Brain microvascular endothelial cell (primary cell): Measurements from ENCODE around the gene ZC3H12D.

ENCODE experiments used
- DNase-seq: peaks from one replicate; pipeline ENCODE4 v3.0.0-alpha.2; 2020
- H3K27ac ChIP-seq: fragments of 250-450 bp; sonication (Bioruptor Pico); 2 replicates; pipeline ENCODE4 v1.5.1; 2020; ENCODE audit warnings: mild to moderate bottlenecking, moderate library complexity
- H3K27me3 ChIP-seq: fragments of 250-450 bp; sonication (Bioruptor Pico); replicated peaks from 2 replicates; pipeline ENCODE4 v1.5.1; 2020; ENCODE audit warnings: mild to moderate bottlenecking
- H3K36me3 ChIP-seq: fragments of 250-450 bp; sonication (Bioruptor Pico); replicated peaks from 2 replicates; pipeline ENCODE4 v1.5.1; 2020; ENCODE audit warnings: mild to moderate bottlenecking
- H3K4me3 ChIP-seq: 2 replicates; pipeline ENCODE4 v1.5.1; 2011; ENCODE audit warnings: low read depth, mild to moderate bottlenecking, control low read depth, low read length, moderate library complexity
- in situ Hi-C: cut with HindIII; loops from 2 replicates; pipeline ENCODE4 v1.10.0; 2017; ENCODE audit warnings: low sequenced_read_pairs, low pct_ligation_motif_present
- TF ChIP-seq, protein P1 (sequence below): IDR thresholded peaks from 2 replicates; pipeline ENCODE4 v1.5.1; 2011; ENCODE audit warnings: low read depth, mild to moderate bottlenecking, moderate library complexity, low read length, control low read depth, inconsistent platforms; ENCODE audit errors: missing control alignments

Gene ZC3H12D

GRCh38 chr6:149400050-149400449 is 84.8 kb downstream of the ZC3H12D start, which contains the start of gene SUMO4:
Gene SUMO4 (plus strand): TSS chr6:149400262. CDS start chr6:149400392, 130 bp downstream.
- in situ Hi-C loops: loop anchor here (25.0 kb wide), 1 partner anchor 313 kb away; no protein-coding TSS in a partner anchor

DNA sequence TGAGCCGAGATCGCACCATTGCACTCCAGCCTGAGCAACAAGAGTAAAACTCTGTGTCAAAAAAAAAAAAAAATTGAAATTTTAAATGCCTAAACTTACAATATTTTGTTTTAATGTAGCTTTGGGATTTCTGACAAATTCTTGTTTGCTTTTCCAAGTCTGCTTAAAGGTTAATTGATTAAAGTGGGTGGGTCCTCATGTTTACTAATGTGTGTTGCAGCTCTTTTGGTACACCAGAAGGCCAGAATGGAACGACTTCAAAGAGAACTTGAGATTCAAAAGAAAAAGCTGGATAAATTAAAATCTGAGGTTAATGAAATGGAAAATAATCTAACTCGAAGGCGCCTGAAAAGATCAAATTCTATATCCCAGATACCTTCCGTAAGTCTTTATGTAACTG is 87.4 kb downstream of the ZC3H12D start:
- Histone ChIP-seq H3K36me3 (peaks cover 7% of the 10 kb centered on the region), H3K27ac (no peak overlapping the region), H3K4me3 (no peak overlapping the region), H3K27me3 (no peaks in the 10 kb centered on the region)
- no peak for DNase-seq
- in situ Hi-C loops: no loop called here
- TF ChIP-seq, protein P1, sequence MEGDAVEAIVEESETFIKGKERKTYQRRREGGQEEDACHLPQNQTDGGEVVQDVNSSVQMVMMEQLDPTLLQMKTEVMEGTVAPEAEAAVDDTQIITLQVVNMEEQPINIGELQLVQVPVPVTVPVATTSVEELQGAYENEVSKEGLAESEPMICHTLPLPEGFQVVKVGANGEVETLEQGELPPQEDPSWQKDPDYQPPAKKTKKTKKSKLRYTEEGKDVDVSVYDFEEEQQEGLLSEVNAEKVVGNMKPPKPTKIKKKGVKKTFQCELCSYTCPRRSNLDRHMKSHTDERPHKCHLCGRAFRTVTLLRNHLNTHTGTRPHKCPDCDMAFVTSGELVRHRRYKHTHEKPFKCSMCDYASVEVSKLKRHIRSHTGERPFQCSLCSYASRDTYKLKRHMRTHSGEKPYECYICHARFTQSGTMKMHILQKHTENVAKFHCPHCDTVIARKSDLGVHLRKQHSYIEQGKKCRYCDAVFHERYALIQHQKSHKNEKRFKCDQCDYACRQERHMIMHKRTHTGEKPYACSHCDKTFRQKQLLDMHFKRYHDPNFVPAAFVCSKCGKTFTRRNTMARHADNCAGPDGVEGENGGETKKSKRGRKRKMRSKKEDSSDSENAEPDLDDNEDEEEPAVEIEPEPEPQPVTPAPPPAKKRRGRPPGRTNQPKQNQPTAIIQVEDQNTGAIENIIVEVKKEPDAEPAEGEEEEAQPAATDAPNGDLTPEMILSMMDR: no peak

More at GRCh38 chr6:149400050-149400449, 84.8 kb downstream of the ZC3H12D start, which contains the start of gene SUMO4:
- H3K36me3 ChIP-seq: peaks cover 22% of the 10 kb centered on the region
- no peaks in the 10 kb centered on the region for H3K27me3 ChIP-seq
- no peak within 1 kb of the TSS for H3K4me3 ChIP-seq
- no peak within 1 kb of the TSS for H3K27ac ChIP-seq
- TF ChIP-seq, protein P1: no peak
- no peak for DNase-seq
